ENCODE data around the gene BBS1. TPM values are rescaled to one million over a fixed set of nuclear protein-coding genes. Genes with fewer than 3 reads are reported as not detected.

The BBS1 gene
- total RNA-seq, 1 donor from 2014 or later: 35.8 TPM

- H3K36me3 Mint-ChIP-seq (ENCODE audit: low read depth, unreplicated experiment): no peaks in the 10 kb centered on the region
- H3K27me3 Mint-ChIP-seq (ENCODE audit: unreplicated experiment): peaks cover 14% of the 10 kb centered on the region
- no peak for TF ChIP-seq CTCF (IDR thresholded peaks at IDR 0.05; ENCODE audit: unreplicated experiment)
- no peak for DNase-seq (ENCODE audit: low spot score)
- H3K4me1 Mint-ChIP-seq (ENCODE audit: unreplicated experiment): peaks cover 9% of the 10 kb centered on the region
- peak overlapping the region; percentile 52 for H3K4me3 Mint-ChIP-seq (ENCODE audit: unreplicated experiment)
- no peak overlapping the region for H3K27ac Mint-ChIP-seq (ENCODE audit: unreplicated experiment)
- no peaks in the 10 kb centered on the region for H3K9me3 Mint-ChIP-seq (ENCODE audit: unreplicated experiment)
Observed at GRCh38 chr11:66468691-66469090, 41.7 kb upstream of the BBS1 start.

GRCh38 chr11:66469441-66469840 lies 41.0 kb upstream of the BBS1 start:
- H3K27me3 Mint-ChIP-seq (ENCODE audit: unreplicated experiment): peaks cover 16% of the 10 kb centered on the region
- no peak overlapping the region for H3K4me3 Mint-ChIP-seq (ENCODE audit: unreplicated experiment)
- no peak for DNase-seq (ENCODE audit: low spot score)
- H3K9me3 Mint-ChIP-seq (ENCODE audit: unreplicated experiment): no peaks in the 10 kb centered on the region
- no peak overlapping the region for H3K27ac Mint-ChIP-seq (ENCODE audit: unreplicated experiment)
- H3K36me3 Mint-ChIP-seq (ENCODE audit: low read depth, unreplicated experiment): peaks cover 3% of the 10 kb centered on the region
- TF ChIP-seq CTCF (IDR thresholded peaks at IDR 0.05; ENCODE audit: unreplicated experiment): no peak
- H3K4me1 Mint-ChIP-seq (ENCODE audit: unreplicated experiment): peaks cover 9% of the 10 kb centered on the region

- H3K36me3 Mint-ChIP-seq (ENCODE audit: low read depth, unreplicated experiment): peaks cover 3% of the 10 kb centered on the region
- peak overlapping the region; percentile 63 for H3K4me3 Mint-ChIP-seq (ENCODE audit: unreplicated experiment)
- H3K27me3 Mint-ChIP-seq (ENCODE audit: unreplicated experiment): peaks cover 16% of the 10 kb centered on the region
- H3K27ac Mint-ChIP-seq (ENCODE audit: unreplicated experiment): peak overlapping the region; percentile 25
- peaks cover 9% of the 10 kb centered on the region for H3K4me1 Mint-ChIP-seq (ENCODE audit: unreplicated experiment)
- no peaks in the 10 kb centered on the region for H3K9me3 Mint-ChIP-seq (ENCODE audit: unreplicated experiment)
- TF ChIP-seq CTCF (IDR thresholded peaks at IDR 0.05; ENCODE audit: unreplicated experiment): no peak
- DNase-seq (ENCODE audit: low spot score): no peak
Observed at GRCh38 chr11:66470015-66470414, 40.4 kb upstream of the BBS1 start.

GRCh38 chr11:66471142-66471541 lies 39.3 kb upstream of the BBS1 start:
- H3K36me3 Mint-ChIP-seq (ENCODE audit: low read depth, unreplicated experiment): peaks cover 3% of the 10 kb centered on the region
- no peak for DNase-seq (ENCODE audit: low spot score)
- peaks cover 5% of the 10 kb centered on the region for H3K4me1 Mint-ChIP-seq (ENCODE audit: unreplicated experiment)
- H3K9me3 Mint-ChIP-seq (ENCODE audit: unreplicated experiment): no peaks in the 10 kb centered on the region
- peaks cover 11% of the 10 kb centered on the region for H3K27me3 Mint-ChIP-seq (ENCODE audit: unreplicated experiment)
- no peak overlapping the region for H3K27ac Mint-ChIP-seq (ENCODE audit: unreplicated experiment)
- peak overlapping the region; percentile 44 for H3K4me3 Mint-ChIP-seq (ENCODE audit: unreplicated experiment)
- no peak for TF ChIP-seq CTCF (IDR thresholded peaks at IDR 0.05; ENCODE audit: unreplicated experiment)

GRCh38 chr11:66472054-66472453 lies 38.4 kb upstream of the BBS1 start:
- H3K27ac Mint-ChIP-seq (ENCODE audit: unreplicated experiment): no peak overlapping the region
- DNase-seq (ENCODE audit: low spot score): no peak
- H3K9me3 Mint-ChIP-seq (ENCODE audit: unreplicated experiment): no peaks in the 10 kb centered on the region
- no peak for TF ChIP-seq CTCF (IDR thresholded peaks at IDR 0.05; ENCODE audit: unreplicated experiment)
- H3K36me3 Mint-ChIP-seq (ENCODE audit: low read depth, unreplicated experiment): peaks cover 8% of the 10 kb centered on the region
- H3K4me1 Mint-ChIP-seq (ENCODE audit: unreplicated experiment): peaks cover 9% of the 10 kb centered on the region
- H3K4me3 Mint-ChIP-seq (ENCODE audit: unreplicated experiment): no peak overlapping the region
- peaks cover 16% of the 10 kb centered on the region for H3K27me3 Mint-ChIP-seq (ENCODE audit: unreplicated experiment)
